Measurements from ENCODE around the gene SLC22A31. TPM values are rescaled to one million over a fixed set of nuclear protein-coding genes. Genes with fewer than 3 reads are reported as not detected.

SLC22A31 gene
- total RNA-seq, 1 experiment from 2014 or later, result 0.47 TPM

DNA sequence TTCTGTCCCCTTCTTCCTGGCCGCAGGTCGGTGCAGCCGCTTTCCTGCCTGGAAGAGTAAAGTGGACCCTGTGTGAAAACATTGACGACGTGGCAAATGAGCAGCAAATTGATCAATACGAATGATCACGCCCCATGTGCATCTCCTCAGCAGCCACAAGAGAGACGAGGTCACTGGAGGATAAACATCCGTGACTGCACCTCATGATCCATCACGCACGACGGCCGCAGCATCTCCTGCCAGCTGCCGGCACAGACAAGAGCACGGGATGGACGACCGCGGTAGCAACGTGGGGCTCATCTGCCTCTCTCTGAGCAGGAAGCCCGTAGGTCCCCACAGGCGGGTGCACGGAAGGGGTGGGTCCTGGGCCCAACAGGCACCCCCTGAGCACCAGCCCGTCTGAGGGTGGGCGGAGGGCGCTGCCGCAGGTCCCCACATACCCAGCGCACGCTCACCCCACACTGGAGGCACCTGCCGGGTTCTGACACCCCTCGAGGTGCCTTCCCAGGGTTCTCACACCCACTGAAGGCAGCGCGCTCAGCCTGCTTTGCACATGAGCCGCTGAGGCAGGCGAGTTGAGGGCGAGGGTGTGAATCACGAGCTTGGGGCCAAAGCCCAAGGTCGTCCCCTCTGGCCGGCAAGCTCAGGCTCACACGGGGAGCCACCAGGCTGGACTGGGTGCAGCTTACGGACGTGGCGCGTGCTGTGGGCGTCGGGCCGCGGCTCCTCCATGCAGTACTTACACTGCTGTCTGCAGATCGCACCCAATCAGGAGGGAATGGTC lies 41.1 kb downstream of the SLC22A31 start:
- no peak overlapping the region for H3K4me3 ChIP-seq (ENCODE audit: low read depth, low read length, poor library complexity, severe bottlenecking)
- no peak overlapping the region for H3K27ac ChIP-seq (ENCODE audit: low read depth, low read length, poor library complexity, severe bottlenecking)
- no peaks in the 10 kb centered on the region for H3K36me3 ChIP-seq (ENCODE audit: insufficient read depth, low read length, poor library complexity, severe bottlenecking)
- ChIA-PET POLR2A (ENCODE audit: low non-redundant PET) (no interaction called here), CTCF (no interaction called here)
- H3K27me3 ChIP-seq (replicated peaks; ENCODE audit: insufficient read depth, low read depth, low read length, poor library complexity), result no peaks in the 10 kb centered on the region
- TF ChIP-seq, protein P1, sequence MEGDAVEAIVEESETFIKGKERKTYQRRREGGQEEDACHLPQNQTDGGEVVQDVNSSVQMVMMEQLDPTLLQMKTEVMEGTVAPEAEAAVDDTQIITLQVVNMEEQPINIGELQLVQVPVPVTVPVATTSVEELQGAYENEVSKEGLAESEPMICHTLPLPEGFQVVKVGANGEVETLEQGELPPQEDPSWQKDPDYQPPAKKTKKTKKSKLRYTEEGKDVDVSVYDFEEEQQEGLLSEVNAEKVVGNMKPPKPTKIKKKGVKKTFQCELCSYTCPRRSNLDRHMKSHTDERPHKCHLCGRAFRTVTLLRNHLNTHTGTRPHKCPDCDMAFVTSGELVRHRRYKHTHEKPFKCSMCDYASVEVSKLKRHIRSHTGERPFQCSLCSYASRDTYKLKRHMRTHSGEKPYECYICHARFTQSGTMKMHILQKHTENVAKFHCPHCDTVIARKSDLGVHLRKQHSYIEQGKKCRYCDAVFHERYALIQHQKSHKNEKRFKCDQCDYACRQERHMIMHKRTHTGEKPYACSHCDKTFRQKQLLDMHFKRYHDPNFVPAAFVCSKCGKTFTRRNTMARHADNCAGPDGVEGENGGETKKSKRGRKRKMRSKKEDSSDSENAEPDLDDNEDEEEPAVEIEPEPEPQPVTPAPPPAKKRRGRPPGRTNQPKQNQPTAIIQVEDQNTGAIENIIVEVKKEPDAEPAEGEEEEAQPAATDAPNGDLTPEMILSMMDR (conservative IDR thresholded peaks at IDR 0.05; ENCODE audit: low read depth, low read length), result no peak
- no peak for TF ChIP-seq EZH2 (IDR thresholded peaks at IDR 0.05; ENCODE audit: borderline replicate concordance, low read depth, low read length, poor library complexity, severe bottlenecking)
- BruUV-seq (replicated peaks), result no TSS peak
- H3K9me3 ChIP-seq (ENCODE audit: low read depth, low read length, poor library complexity, severe bottlenecking), result no peaks in the 10 kb centered on the region
- no peaks in the 10 kb centered on the region for H3K4me1 ChIP-seq (ENCODE audit: insufficient read depth, low read length, poor library complexity, severe bottlenecking)
- DNase-seq (ENCODE audit: low spot score), result no peak
- intact Hi-C loops (cut with micrococcal nuclease; ENCODE audit: unreplicated experiment), result no loop called here

DNA sequence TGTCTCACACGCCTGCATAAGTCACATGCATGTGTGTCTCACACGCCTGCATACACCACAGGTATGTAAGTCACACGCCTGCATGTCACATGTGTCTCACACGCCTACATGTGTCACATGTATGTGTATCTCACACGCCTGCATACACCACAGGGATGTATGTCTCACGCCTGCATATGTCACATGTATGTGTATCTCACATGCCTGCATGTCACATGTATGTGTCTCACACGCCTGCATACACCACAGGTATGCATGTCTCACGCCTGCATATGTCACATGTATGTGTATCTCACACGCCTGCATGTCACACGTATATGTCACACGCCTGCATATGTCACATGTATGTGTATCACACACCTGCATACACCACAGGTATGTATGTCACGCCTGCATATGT lies 42.6 kb downstream of the SLC22A31 start:
- POLR2A ChIA-PET (ENCODE audit: low non-redundant PET), result no interaction called here
- H3K27me3 ChIP-seq (replicated peaks; ENCODE audit: insufficient read depth, low read depth, low read length, poor library complexity), result no peaks in the 10 kb centered on the region
- CTCF ChIA-PET, result no interaction called here
- DNase-seq (ENCODE audit: low spot score), result no peak
- TF ChIP-seq, protein P1 (conservative IDR thresholded peaks at IDR 0.05; ENCODE audit: low read depth, low read length), result no peak
- no peak for TF ChIP-seq EZH2 (IDR thresholded peaks at IDR 0.05; ENCODE audit: borderline replicate concordance, low read depth, low read length, poor library complexity, severe bottlenecking)
- no peak overlapping the region for H3K4me3 ChIP-seq (ENCODE audit: low read depth, low read length, poor library complexity, severe bottlenecking)
- intact Hi-C loops (cut with micrococcal nuclease; ENCODE audit: unreplicated experiment), result no loop called here
- no peak overlapping the region for H3K27ac ChIP-seq (ENCODE audit: low read depth, low read length, poor library complexity, severe bottlenecking)
- BruUV-seq (replicated peaks), result no TSS peak
- H3K9me3 ChIP-seq (ENCODE audit: low read depth, low read length, poor library complexity, severe bottlenecking), result no peaks in the 10 kb centered on the region
- H3K36me3 ChIP-seq (ENCODE audit: insufficient read depth, low read length, poor library complexity, severe bottlenecking), result no peaks in the 10 kb centered on the region
- H3K4me1 ChIP-seq (ENCODE audit: insufficient read depth, low read length, poor library complexity, severe bottlenecking), result no peaks in the 10 kb centered on the region

DNA sequence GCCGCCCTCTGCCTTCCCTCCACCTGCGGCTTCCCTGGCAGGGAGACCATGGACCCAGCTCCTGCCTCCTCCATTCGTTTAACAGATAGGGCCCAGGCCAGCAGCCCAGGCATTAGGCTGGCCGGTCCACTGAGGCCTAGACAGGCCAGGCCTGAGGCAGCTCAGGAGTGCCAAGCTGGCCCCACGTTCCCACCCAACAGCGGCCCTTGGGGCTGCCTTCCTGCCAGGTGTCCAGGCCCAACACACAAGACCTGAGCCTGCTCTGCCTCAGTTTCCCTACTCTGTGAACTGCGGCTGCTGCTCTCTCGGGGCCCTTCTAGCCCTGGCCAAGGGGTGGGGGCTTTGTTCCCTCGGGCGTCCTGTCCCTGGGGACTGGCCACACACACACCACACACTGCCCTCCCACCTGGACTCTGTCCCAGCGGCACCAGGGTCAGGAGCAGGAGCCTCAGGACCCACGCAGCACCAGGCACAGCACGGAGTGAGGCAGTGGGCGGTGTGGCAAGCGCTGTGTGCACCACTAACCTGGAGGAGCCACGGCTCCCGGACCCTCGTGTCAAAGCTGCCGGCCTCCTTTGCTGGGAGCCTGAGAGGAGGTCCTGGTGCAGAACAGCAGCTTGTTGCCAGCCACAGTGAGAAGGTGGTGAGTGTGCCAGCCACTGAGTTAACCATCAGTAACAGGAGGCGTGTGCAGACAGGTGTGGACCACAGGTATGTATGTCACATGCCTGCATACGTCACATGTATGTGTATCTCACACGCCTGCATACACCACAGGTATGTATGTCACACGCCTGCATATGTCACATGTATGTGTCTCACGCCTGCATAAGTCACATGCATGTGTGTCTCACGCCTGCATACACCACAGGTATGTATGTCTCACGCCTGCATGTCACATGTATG lies 43.3 kb downstream of the SLC22A31 start:
- BruUV-seq (replicated peaks), result no TSS peak
- H3K27ac ChIP-seq (ENCODE audit: low read depth, low read length, poor library complexity, severe bottlenecking), result no peak overlapping the region
- ChIA-PET CTCF (no interaction called here), POLR2A (ENCODE audit: low non-redundant PET) (no interaction called here)
- no peaks in the 10 kb centered on the region for H3K9me3 ChIP-seq (ENCODE audit: low read depth, low read length, poor library complexity, severe bottlenecking)
- H3K4me1 ChIP-seq (ENCODE audit: insufficient read depth, low read length, poor library complexity, severe bottlenecking), result no peaks in the 10 kb centered on the region
- no peak for DNase-seq (ENCODE audit: low spot score)
- no peaks in the 10 kb centered on the region for H3K27me3 ChIP-seq (replicated peaks; ENCODE audit: insufficient read depth, low read depth, low read length, poor library complexity)
- no peak for TF ChIP-seq EZH2 (IDR thresholded peaks at IDR 0.05; ENCODE audit: borderline replicate concordance, low read depth, low read length, poor library complexity, severe bottlenecking)
- TF ChIP-seq, protein P1 (conservative IDR thresholded peaks at IDR 0.05; ENCODE audit: low read depth, low read length), result no peak
- H3K4me3 ChIP-seq (ENCODE audit: low read depth, low read length, poor library complexity, severe bottlenecking), result no peak overlapping the region
- no peaks in the 10 kb centered on the region for H3K36me3 ChIP-seq (ENCODE audit: insufficient read depth, low read length, poor library complexity, severe bottlenecking)
- intact Hi-C loops (cut with micrococcal nuclease; ENCODE audit: unreplicated experiment), result no loop called here

All from A673 (cell line).